ENCODE results near the gene LTB4R.

DNA sequence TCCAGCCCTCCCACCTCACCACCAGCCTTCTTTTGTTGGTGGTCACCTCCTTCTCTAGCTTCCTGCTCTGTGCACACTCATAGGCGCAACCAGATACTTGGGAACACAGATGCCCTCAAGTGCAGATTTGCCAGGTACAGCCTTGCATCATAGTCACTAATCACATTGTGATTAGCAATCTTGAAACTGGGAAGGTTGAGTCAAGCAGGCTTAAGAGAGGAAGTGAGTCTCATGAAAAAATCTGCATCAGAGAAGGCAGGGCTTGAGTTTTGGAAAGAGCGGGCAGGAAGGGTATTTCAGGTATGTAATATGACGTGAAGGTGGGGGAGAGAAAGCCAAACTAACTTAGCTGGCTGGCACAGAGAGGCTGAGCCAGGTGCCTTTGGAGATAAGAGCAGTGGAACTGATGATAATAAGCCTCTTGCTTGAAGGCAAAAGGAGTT, 37.2 kb upstream of the LTB4R start:
- TF ChIP-seq, protein P1, sequence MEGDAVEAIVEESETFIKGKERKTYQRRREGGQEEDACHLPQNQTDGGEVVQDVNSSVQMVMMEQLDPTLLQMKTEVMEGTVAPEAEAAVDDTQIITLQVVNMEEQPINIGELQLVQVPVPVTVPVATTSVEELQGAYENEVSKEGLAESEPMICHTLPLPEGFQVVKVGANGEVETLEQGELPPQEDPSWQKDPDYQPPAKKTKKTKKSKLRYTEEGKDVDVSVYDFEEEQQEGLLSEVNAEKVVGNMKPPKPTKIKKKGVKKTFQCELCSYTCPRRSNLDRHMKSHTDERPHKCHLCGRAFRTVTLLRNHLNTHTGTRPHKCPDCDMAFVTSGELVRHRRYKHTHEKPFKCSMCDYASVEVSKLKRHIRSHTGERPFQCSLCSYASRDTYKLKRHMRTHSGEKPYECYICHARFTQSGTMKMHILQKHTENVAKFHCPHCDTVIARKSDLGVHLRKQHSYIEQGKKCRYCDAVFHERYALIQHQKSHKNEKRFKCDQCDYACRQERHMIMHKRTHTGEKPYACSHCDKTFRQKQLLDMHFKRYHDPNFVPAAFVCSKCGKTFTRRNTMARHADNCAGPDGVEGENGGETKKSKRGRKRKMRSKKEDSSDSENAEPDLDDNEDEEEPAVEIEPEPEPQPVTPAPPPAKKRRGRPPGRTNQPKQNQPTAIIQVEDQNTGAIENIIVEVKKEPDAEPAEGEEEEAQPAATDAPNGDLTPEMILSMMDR (IDR thresholded peaks at IDR 0.05): no peak
- TF ChIP-seq POLR2A (IDR thresholded peaks at IDR 0.05): no peak
